Measurements from ENCODE around the gene OR9A4.

GRCh38 chr7:141945356-141945755 lies 29.2 kb downstream of the OR9A4 start:
- TF ChIP-seq POLR2A (IDR thresholded peaks at IDR 0.05) (no peak), CTCF (IDR thresholded peaks at IDR 0.05 in 4 of 5, conservative IDR thresholded peaks at IDR 0.05 in 1 of 5) (no peak)

All from gastrocnemius medialis (tissue), 4 donors.